K562 (cell line): Measurements from ENCODE around the gene MINDY3. TPM values are rescaled to one million over a fixed set of nuclear protein-coding genes. Genes with fewer than 3 reads are reported as not detected.

Experiments used
- ATAC-seq: fragments of 200-7000 bp; cut with Tn5 transposase; 3 replicates; pipeline ENCODE4 v1.9.1; 2020; ENCODE audit warnings: moderate library complexity
- BruUV-seq: library from RNA; stranded (reverse); fragments of 400-500 nt; replicated peaks from 2 replicates; lab custom pipeline; 2021; lab: Mats Ljungman, UMichigan
- CTCF ChIA-PET: fragments of 300-600 bp; formaldehyde crosslinking; extraction: SDS; loops from one replicate; lab custom pipeline; 2021; ENCODE audit warnings: low intra/inter-chr PET ratio; lab: Yijun Ruan, JAX
- POLR2A ChIA-PET: fragments of 300-600, 350-650 bp; sonication (Branson Sonifier 250); formaldehyde crosslinking; extraction: SDS; loops from one replicate; lab custom pipeline; 2021; ENCODE audit warnings: antibody characterized with exemption, inconsistent platforms; lab: Yijun Ruan, JAX
- DNase-seq, 4 experiments: peaks; one replicate each; pipeline versions ENCODE4 v3.0.0 to v3.0.0-alpha.2; 2011 to 2018; ENCODE audit warnings: low spot score in 3 of 4, mixed read lengths in 3 of 4; ENCODE audit errors: extremely low read depth in 1 of 4
- FAIRE-seq: peaks from 2 replicates; lab custom pipeline; 2011; peaks lifted over from hg19 to GRCh38; lab: Jason Lieb, UNC
- H2AFZ ChIP-seq: 2 replicates; pipeline ENCODE4 v1.6.0; 2011; ENCODE audit warnings: low read depth, low read length, control low read depth, inconsistent platforms
- H3K27ac ChIP-seq: fragments of 200-600 bp; 3 replicates; pipeline ENCODE4 v1.8.0; 2011; ENCODE audit warnings: low read depth, mild to moderate bottlenecking, control low read depth, inconsistent platforms, low read length, moderate library complexity, mixed read lengths; ENCODE audit errors: extremely low read depth
- H3K27me3 ChIP-seq, 2 experiments: fragments of 300-600 bp in 1 of 2; 2 replicates in 1 of 2; 3 replicates in 1 of 2; pipeline versions ENCODE4 v1.6.0 to v1.8.0; 2011; ENCODE audit warnings: inconsistent platforms in 2 of 2, low read length in 2 of 2, mild to moderate bottlenecking in 1 of 2, mixed read lengths in 1 of 2, moderate library complexity in 1 of 2; ENCODE audit not compliant: control insufficient read depth in 2 of 2, insufficient read depth in 2 of 2
- H3K36me3 ChIP-seq: fragments of 300-600 bp; 3 replicates; pipeline ENCODE4 v1.8.0; 2011; ENCODE audit warnings: mild to moderate bottlenecking, low read length, inconsistent platforms; ENCODE audit not compliant: control insufficient read depth, insufficient read depth
- H3K4me1 ChIP-seq, 2 experiments: fragments of 200-600 bp in 1 of 2; replicated peaks in 1 of 2; 2 replicates in 1 of 2; 3 replicates in 1 of 2; pipeline versions ENCODE4 v1.5.1 to v1.8.0; 2011; ENCODE audit warnings: inconsistent platforms in 2 of 2, low read length in 2 of 2, mild to moderate bottlenecking in 1 of 2, mixed read lengths in 1 of 2, moderate library complexity in 1 of 2; ENCODE audit not compliant: control insufficient read depth in 2 of 2, insufficient read depth in 2 of 2
- H3K4me2 ChIP-seq: 2 replicates; pipeline ENCODE4 v1.6.1; 2011; ENCODE audit warnings: low read length, control low read depth, inconsistent platforms, mixed read lengths; ENCODE audit not compliant: insufficient read depth
- H3K4me3 ChIP-seq: fragments of 200-600 bp; sonication (generic), shearing (Covaris generic); 2 replicates; pipeline ENCODE4 v1.5.1; 2016; ENCODE audit warnings: control low read depth, inconsistent platforms
- H3K79me2 ChIP-seq: fragments of 200-600 bp; 3 replicates; pipeline ENCODE4 v1.8.0; 2011; ENCODE audit warnings: low read length, inconsistent platforms; ENCODE audit not compliant: control insufficient read depth, insufficient read depth
- H3K9ac ChIP-seq, 2 experiments: 2 replicates each; pipeline versions ENCODE4 v1.6.0 to v1.6.1; 2011; ENCODE audit warnings: low read depth in 2 of 2, low read length in 2 of 2, control low read depth in 1 of 2, inconsistent platforms in 1 of 2, mild to moderate bottlenecking in 1 of 2, mixed read lengths in 1 of 2; ENCODE audit not compliant: insufficient read depth in 1 of 2
- H3K9me1 ChIP-seq: one replicate; pipeline ENCODE4 v1.6.0; 2011; ENCODE audit warnings: inconsistent platforms, mild to moderate bottlenecking, low read length, moderate library complexity; ENCODE audit not compliant: control insufficient read depth, insufficient read depth
- H3K9me3 ChIP-seq: replicated peaks from 2 replicates; pipeline ENCODE4 v1.5.1; 2011; ENCODE audit warnings: low read depth, low read length, inconsistent platforms; ENCODE audit not compliant: control insufficient read depth, insufficient read depth
- H4K20me1 ChIP-seq: replicated peaks from 2 replicates; pipeline ENCODE4 v1.6.1; 2011; ENCODE audit warnings: low read length, inconsistent platforms, mixed read lengths; ENCODE audit not compliant: control insufficient read depth, insufficient read depth
- BCLAF1 ChIP-seq, 2 experiments: fragments of 450-650 bp in 1 of 2; IDR thresholded peaks; 2 replicates each; pipeline ENCODE4 v1.6.1; 2011 to 2017; ENCODE audit warnings: low read depth in 2 of 2, antibody characterized with exemption in 1 of 2, borderline replicate concordance in 1 of 2, low read length in 1 of 2, mild to moderate bottlenecking in 1 of 2, mixed read lengths in 1 of 2; ENCODE audit not compliant: control insufficient read depth in 1 of 2
- CEBPG ChIP-seq, 3 experiments: fragments of 200-800 bp in 1 of 3; sonication (Bioruptor generic) in 1 of 3; sonication (generic) in 1 of 3; formaldehyde crosslinking in 1 of 3; IDR thresholded peaks in 2 of 3; conservative IDR thresholded peaks in 1 of 3; 2 replicates each; pipeline versions ENCODE4 v1.6.1 to v1.8.0; 2016 to 2022; ENCODE audit warnings: missing compliant biosample characterization in 2 of 3, missing genetic modification characterization in 2 of 3, mild to moderate bottlenecking in 1 of 3, missing genetic modification reagents in 1 of 3
- KDM5B ChIP-seq: fragments of 200-600 bp; sonication (generic); IDR thresholded peaks from 2 replicates; pipeline ENCODE4 v1.6.1; 2012; ENCODE audit warnings: low read depth, mild to moderate bottlenecking, moderate library complexity, low read length, control low read depth, inconsistent platforms; ENCODE audit not compliant: insufficient replicate concordance
- RAD51 ChIP-seq: fragments of 450-650 bp; IDR thresholded peaks from 2 replicates; pipeline ENCODE4 v1.7.1; 2016; ENCODE audit warnings: low read depth, mild to moderate bottlenecking, borderline replicate concordance
- RBM34 ChIP-seq: fragments of 200-400 bp; formaldehyde crosslinking; IDR thresholded peaks from 2 replicates; pipeline ENCODE4 v1.6.1; 2018; ENCODE audit warnings: low read length, borderline replicate concordance; ENCODE audit not compliant: insufficient read depth
- SMAD1 ChIP-seq: fragments of 150-350 bp; IDR thresholded peaks from 2 replicates; pipeline ENCODE4 v1.6.1; 2014; ENCODE audit warnings: low read length, low read depth; ENCODE audit not compliant: partially characterized antibody
- WGBS: fragments of 100-300 bp; shearing (Covaris generic); methylation state at CpG from one replicate; pipeline ENCODE4 v1.1.6; 2016; ENCODE audit warnings: low coverage, mixed read lengths; ENCODE audit not compliant: insufficient coverage; ENCODE audit errors: missing lambda C conversion rate; 5-methylcytosine and 5-hydroxymethylcytosine counted together
- in situ Hi-C: fragments of 300-500 bp; cut with MboI; formaldehyde crosslinking; loops from 4 replicates; pipeline ENCODE4 v1.15.0; 2018; ENCODE audit warnings: inconsistent platforms, mixed read lengths
- intact Hi-C: fragments of 100-400 bp; cut with micrococcal nuclease; formaldehyde crosslinking; loops from 2 replicates; pipeline ENCODE4 v1.14.2; 2022
- polyA plus RNA-seq, 8 experiments: library from polyadenylated mRNA; depleted of rRNA in 4 of 8; stranded (reverse) in 5 of 8; unstranded in 3 of 8; fragments of >200 nt; fragmentation: Nextera tagmentation in 2 of 8; fragmentation: Illumina TruSeq in 1 of 8; extraction: Ambion mirVana in 2 of 8; extraction: Trizol in 1 of 8; gene quantifications; 2 replicates each; pipeline versions ENCODE4 v1.2.1 to v1.2.3, GENCODE V29; 2011 to 2014; ENCODE audit warnings: inconsistent platforms in 1 of 8, missing spikeins in 1 of 8
- total RNA-seq, 7 experiments: library from RNA; depleted of rRNA in 6 of 7; stranded (reverse); fragments of >200 nt in 6 of 7; fragmentation: Illumina TruSeq in 2 of 7; extraction: Trizol in 2 of 7; gene quantifications; 2 replicates each; pipeline versions ENCODE4 v1.2.1 to v1.2.3, GENCODE V29; 2011 to 2021; ENCODE audit warnings: low replicate concordance in 1 of 7

The MINDY3 gene
- total and polyA plus RNA-seq, 9 of the 15 experiments (the other 6 are each of a cell fraction or from before 2014, with no cell fraction given) = 14.0 to 35.9 (median 23.6) TPM

- POLR2A ChIA-PET = no interaction called here
Measured at GRCh38 chr10:15858861-15859281, 1.4 kb downstream of the MINDY3 start.

GRCh38 chr10:15857107-15857575 lies 3.2 kb downstream of the MINDY3 start:
- FAIRE-seq = peak; percentile 26
- H3K4me3 ChIP-seq = peak overlapping the region; percentile 6; the same call in 1 of the 2 replicates
- DNase-seq = no peak
- H3K79me2 ChIP-seq = peaks cover 84% of the 10 kb centered on the region
- H3K9me3 ChIP-seq = no peaks in the 10 kb centered on the region; the same call in 1 of the 2 replicates
- intact Hi-C loops (loop anchor here (5.0 kb wide), 1 partner anchor 50 kb away; no protein-coding TSS in a partner anchor), in situ Hi-C loops (no loop called here)
- H3K36me3 ChIP-seq = peaks cover 4% of the 10 kb centered on the region; the same call in 1 of the 3 replicates
- no peaks in the 10 kb centered on the region for H4K20me1 ChIP-seq
- H2AFZ ChIP-seq = no peak overlapping the region
- no TSS peak for BruUV-seq
- peak overlapping the region in 1 of 2 experiments; percentile 27; a peak in 2 of 4 replicates for H3K9ac ChIP-seq
- no peaks in the 10 kb centered on the region for H3K27me3 ChIP-seq
- ChIA-PET CTCF (no interaction called here), POLR2A (interaction anchor here (0.7 kb wide), 1 partner anchor 277 kb away, joined by 4 read pairs; no protein-coding TSS in a partner anchor)
- WGBS = 24% methylated on average over 2 of the region's 2 CpGs
- H3K4me1 ChIP-seq = peaks cover 7 to 20% of the 10 kb centered on the region in 2 experiments; a peak in 4 of 5 replicates
- peak; percentile 21 for ATAC-seq
- H3K27ac ChIP-seq = peak overlapping the region; percentile 37; the same call in 1 of the 3 replicates
- no peaks in the 10 kb centered on the region for H3K9me1 ChIP-seq
- peak overlapping the region; percentile 71 for H3K4me2 ChIP-seq
- TF ChIP-seq SMAD1 (no peak), RAD51 (no peak), RBM34 (no peak), BCLAF1 (IDR thresholded peaks at IDR 0.05; ENCODE audit: borderline replicate concordance in 1 of 2, control insufficient read depth in 1 of 2, low read depth in 2 of 2, low read length in 1 of 2) (no peak)

More at GRCh38 chr10:15858861-15859281, 1.4 kb downstream of the MINDY3 start:
- intact Hi-C loops = loop anchor here (5.0 kb wide), 1 partner anchor 52 kb away; no protein-coding TSS in a partner anchor
- 0 out of 3 replicates have a peak, but pooled peaks cover 4% of the 10 kb centered on the region for H3K36me3 ChIP-seq
- no peak overlapping the region for H2AFZ ChIP-seq
- ATAC-seq (no peak), FAIRE-seq (no peak), DNase-seq (no peak)
- H3K79me2 ChIP-seq = peaks cover 66% of the 10 kb centered on the region
- WGBS = 5% methylated on average over 7 of the region's 7 CpGs
- no peaks in the 10 kb centered on the region for H3K9me3 ChIP-seq
- H4K20me1 ChIP-seq = no peaks in the 10 kb centered on the region
- in situ Hi-C loops = no loop called here
- peak overlapping the region; percentile 91 for H3K4me2 ChIP-seq
- peaks cover 6 to 14% of the 10 kb centered on the region in 2 experiments; a peak in 4 of 5 replicates for H3K4me1 ChIP-seq
- H3K9me1 ChIP-seq = no peaks in the 10 kb centered on the region
- peak overlapping the region; percentile 95 for H3K4me3 ChIP-seq
- H3K9ac ChIP-seq = peak overlapping the region in 1 of 2 experiments; percentile 76; a peak in 2 of 4 replicates
- no peaks in the 10 kb centered on the region for H3K27me3 ChIP-seq
- CTCF ChIA-PET = no interaction called here
- no TSS peak for BruUV-seq
- TF ChIP-seq CEBPG (CRISPR knock-in tag; IDR thresholded peaks at IDR 0.05) (no peak), CEBPG (tag; conservative IDR thresholded peaks at IDR 0.05 in 1 of 2, IDR thresholded peaks at IDR 0.05 in 1 of 2) (0 out of 4 replicates have a peak, but pooled peaks of 1 of the 2 experiments have one; percentile 14), KDM5B (no peak)
- peak overlapping the region; percentile 43; the same call in 2 of the 3 replicates for H3K27ac ChIP-seq
